GM18517 (cell line): ENCODE measurements around the gene ZNRF1.

Experiments
- ATAC-seq: cut with Tn5 transposase; IDR thresholded peaks from one replicate; pipeline ENCODE4 v1.9.1; 2021; ENCODE audit warnings: mild to moderate bottlenecking, moderate library complexity; ENCODE audit not compliant: unreplicated experiment

The ZNRF1 gene

GRCh38 chr16:75138636-75139035, 139.8 kb downstream of the ZNRF1 start:
- ATAC-seq = no peak

- no peak for ATAC-seq
Observed at GRCh38 chr16:75139498-75139897, 140.7 kb downstream of the ZNRF1 start.

- ATAC-seq = no peak
Observed at GRCh38 chr16:75143941-75144340, 145.1 kb downstream of the ZNRF1 start.

GRCh38 chr16:75147968-75148310, 149.1 kb downstream of the ZNRF1 start:
- ATAC-seq = no peak

- ATAC-seq = peak; percentile 83
Observed at GRCh38 chr16:75148311-75149195, 149.7 kb downstream of the ZNRF1 start, which contains the start of gene ZFP1. ZFP1 (plus strand) TSS chr16:75148524; CDS start chr16:75152952, 4,428 bp downstream.

GRCh38 chr16:75151798-75152197, 153.0 kb downstream of the ZNRF1 start:
- no peak for ATAC-seq

GRCh38 chr16:75152635-75153034, 153.8 kb downstream of the ZNRF1 start:
- ATAC-seq = no peak

GRCh38 chr16:75160386-75160785, 161.6 kb downstream of the ZNRF1 start:
- no peak for ATAC-seq
